Measurements from ENCODE around the gene AFAP1. TPM values are rescaled to one million over a fixed set of nuclear protein-coding genes. Genes with fewer than 3 reads are reported as not detected.

The AFAP1 gene
- total and polyA plus RNA-seq, 2 donors (not counting 1 experiment from before 2014, with no cell fraction given): 0.03 to 0.44 TPM

DNA sequence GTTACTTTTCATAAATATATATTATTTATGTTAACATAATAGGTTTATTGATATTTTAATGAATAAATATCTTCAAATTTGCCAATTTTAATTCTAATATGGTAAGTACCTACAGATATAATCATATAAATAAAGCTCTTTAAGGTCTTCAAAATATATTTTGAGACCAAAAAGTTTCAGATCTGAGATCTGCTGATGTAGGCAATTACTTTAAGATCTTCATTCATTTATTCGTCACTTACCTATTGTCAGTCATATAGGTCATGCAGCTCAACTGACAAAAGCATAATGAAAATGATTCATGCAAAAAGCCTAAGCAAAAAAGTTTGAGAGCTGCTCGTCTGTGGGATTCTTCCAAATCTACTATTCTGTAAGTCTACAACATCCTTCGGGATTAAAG lies 64.8 kb downstream of the AFAP1 start:
- no peaks in the 10 kb centered on the region for H3K4me1 Mint-ChIP-seq
- no peak overlapping the region for H3K27ac Mint-ChIP-seq
- Histone ChIP-seq H3K4me3 (ENCODE audit: control extremely low read depth in 1 of 5, extremely low read depth in 1 of 5, insufficient read depth in 1 of 5, low read depth in 2 of 5, low read length in 4 of 5) (no peak overlapping the region), H3K79me2 (ENCODE audit: control insufficient read depth, insufficient read depth, low read length) (no peaks in the 10 kb centered on the region), H3K4me2 (replicated peaks; ENCODE audit: low read depth, low read length, poor library complexity, severe bottlenecking) (no peak overlapping the region), H3K9me3 (ENCODE audit: control extremely low read depth in 1 of 3, control insufficient read depth in 2 of 3, insufficient read depth in 1 of 3, low read length in 2 of 3) (peaks cover 0 to 3% (median 0%) of the 10 kb centered on the region in 3 donors), H4K20me1 (ENCODE audit: control insufficient read depth, insufficient read depth, low read length, poor library complexity, severe bottlenecking) (no peaks in the 10 kb centered on the region), H3K36me3 (replicated peaks in 1 of 2; ENCODE audit: control extremely low read depth in 1 of 2, control insufficient read depth in 1 of 2, extremely low read depth in 1 of 2, insufficient read depth in 2 of 2, low read length in 1 of 2) (no peaks in the 10 kb centered on the region), H3K9ac (ENCODE audit: low read length) (no peak overlapping the region), H3K4me1 (ENCODE audit: control insufficient read depth in 2 of 2, insufficient read depth in 2 of 2, low read length in 2 of 2) (no peaks in the 10 kb centered on the region), H3K27ac (ENCODE audit: low read length in 2 of 2) (no peak overlapping the region), H2AFZ (ENCODE audit: insufficient read depth, low read depth, low read length, poor library complexity, severe bottlenecking) (no peak overlapping the region), H3K27me3 (replicated peaks in 1 of 4; ENCODE audit: control extremely low read depth in 1 of 4, control insufficient read depth in 3 of 4, insufficient read depth in 4 of 4, low read length in 3 of 4) (peaks cover 0 to 3% (median 0%) of the 10 kb centered on the region in 4 experiments)
- intact Hi-C loops (cut with micrococcal nuclease): no loop called here
- H3K27me3 Mint-ChIP-seq: peaks cover 17% of the 10 kb centered on the region
- no peak for ATAC-seq (ENCODE audit: low read depth)
- no peak overlapping the region for H3K4me3 Mint-ChIP-seq
- no CpG with 5 or more reads among the region's 3 CpGs for WGBS (ENCODE audit: insufficient coverage)
- POLR2A ChIA-PET: no interaction called here
- no peak for DNase-seq
- CTCF ChIA-PET: interaction anchor here (0.6 kb wide), 1 partner anchor 234 kb away, joined by 3 read pairs; no protein-coding TSS in a partner anchor
- TF ChIP-seq EZH2 (IDR thresholded peaks at IDR 0.05; ENCODE audit: borderline replicate concordance, insufficient read depth, low read depth, low read length, poor library complexity, severe bottlenecking): no peak
- TF ChIP-seq, protein P1, sequence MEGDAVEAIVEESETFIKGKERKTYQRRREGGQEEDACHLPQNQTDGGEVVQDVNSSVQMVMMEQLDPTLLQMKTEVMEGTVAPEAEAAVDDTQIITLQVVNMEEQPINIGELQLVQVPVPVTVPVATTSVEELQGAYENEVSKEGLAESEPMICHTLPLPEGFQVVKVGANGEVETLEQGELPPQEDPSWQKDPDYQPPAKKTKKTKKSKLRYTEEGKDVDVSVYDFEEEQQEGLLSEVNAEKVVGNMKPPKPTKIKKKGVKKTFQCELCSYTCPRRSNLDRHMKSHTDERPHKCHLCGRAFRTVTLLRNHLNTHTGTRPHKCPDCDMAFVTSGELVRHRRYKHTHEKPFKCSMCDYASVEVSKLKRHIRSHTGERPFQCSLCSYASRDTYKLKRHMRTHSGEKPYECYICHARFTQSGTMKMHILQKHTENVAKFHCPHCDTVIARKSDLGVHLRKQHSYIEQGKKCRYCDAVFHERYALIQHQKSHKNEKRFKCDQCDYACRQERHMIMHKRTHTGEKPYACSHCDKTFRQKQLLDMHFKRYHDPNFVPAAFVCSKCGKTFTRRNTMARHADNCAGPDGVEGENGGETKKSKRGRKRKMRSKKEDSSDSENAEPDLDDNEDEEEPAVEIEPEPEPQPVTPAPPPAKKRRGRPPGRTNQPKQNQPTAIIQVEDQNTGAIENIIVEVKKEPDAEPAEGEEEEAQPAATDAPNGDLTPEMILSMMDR (IDR thresholded peaks at IDR 0.05): no peak
- H3K9me3 Mint-ChIP-seq (ENCODE audit: insufficient read depth): no peaks in the 10 kb centered on the region

DNA sequence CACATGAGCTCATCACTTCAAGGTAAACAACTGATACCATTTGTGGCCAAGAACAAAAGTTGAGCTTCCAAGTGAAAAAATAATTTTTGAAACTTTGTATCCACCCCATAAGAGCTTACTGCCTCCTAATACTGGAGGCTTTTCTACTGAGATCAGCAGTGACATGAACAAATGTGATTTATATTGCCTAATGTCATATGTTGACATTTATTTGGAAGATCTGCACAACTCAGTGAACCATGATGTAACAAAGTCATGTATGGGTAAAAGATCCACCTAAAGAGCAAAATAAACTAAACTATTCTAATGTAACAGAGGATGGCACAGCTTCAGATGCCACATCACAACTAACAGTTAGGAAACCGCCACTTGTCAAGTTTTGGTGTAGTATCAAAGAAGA lies 65.8 kb downstream of the AFAP1 start:
- Histone ChIP-seq H2AFZ (ENCODE audit: insufficient read depth, low read depth, low read length, poor library complexity, severe bottlenecking) (no peak overlapping the region), H3K4me3 (ENCODE audit: control extremely low read depth in 1 of 5, extremely low read depth in 1 of 5, insufficient read depth in 1 of 5, low read depth in 2 of 5, low read length in 4 of 5) (no peak overlapping the region), H3K27ac (ENCODE audit: low read length in 2 of 2) (no peak overlapping the region), H4K20me1 (ENCODE audit: control insufficient read depth, insufficient read depth, low read length, poor library complexity, severe bottlenecking) (no peaks in the 10 kb centered on the region), H3K27me3 (replicated peaks in 1 of 4; ENCODE audit: control extremely low read depth in 1 of 4, control insufficient read depth in 3 of 4, insufficient read depth in 4 of 4, low read length in 3 of 4) (peaks cover 0 to 3% (median 0%) of the 10 kb centered on the region in 4 experiments), H3K9me3 (ENCODE audit: control extremely low read depth in 1 of 3, control insufficient read depth in 2 of 3, insufficient read depth in 1 of 3, low read length in 2 of 3) (peaks cover 0 to 6% (median 0%) of the 10 kb centered on the region in 3 donors), H3K36me3 (replicated peaks in 1 of 2; ENCODE audit: control extremely low read depth in 1 of 2, control insufficient read depth in 1 of 2, extremely low read depth in 1 of 2, insufficient read depth in 2 of 2, low read length in 1 of 2) (no peaks in the 10 kb centered on the region), H3K4me2 (replicated peaks; ENCODE audit: low read depth, low read length, poor library complexity, severe bottlenecking) (no peak overlapping the region), H3K4me1 (ENCODE audit: control insufficient read depth in 2 of 2, insufficient read depth in 2 of 2, low read length in 2 of 2) (no peaks in the 10 kb centered on the region), H3K79me2 (ENCODE audit: control insufficient read depth, insufficient read depth, low read length) (no peaks in the 10 kb centered on the region), H3K9ac (ENCODE audit: low read length) (no peak overlapping the region)
- Mint-ChIP-seq H3K27ac (no peak overlapping the region), H3K27me3 (peaks cover 15% of the 10 kb centered on the region), H3K4me1 (no peaks in the 10 kb centered on the region), H3K4me3 (no peak overlapping the region), H3K9me3 (ENCODE audit: insufficient read depth) (no peaks in the 10 kb centered on the region)
- WGBS (ENCODE audit: insufficient coverage): no CpG with 5 or more reads among the region's 1 CpG
- ChIA-PET POLR2A (no interaction called here), CTCF (no interaction called here)
- DNase-seq (no peak), ATAC-seq (ENCODE audit: low read depth) (no peak)
- no peak for TF ChIP-seq EZH2 (IDR thresholded peaks at IDR 0.05; ENCODE audit: borderline replicate concordance, insufficient read depth, low read depth, low read length, poor library complexity, severe bottlenecking)
- TF ChIP-seq, protein P1 (IDR thresholded peaks at IDR 0.05): no peak
- intact Hi-C loops (cut with micrococcal nuclease): no loop called here

Measured in B cell (primary cell).